ENCODE results near the gene ANKRD7. TPM values are rescaled to one million over a fixed set of nuclear protein-coding genes. Genes with fewer than 3 reads are reported as not detected.

Gene ANKRD7
- total RNA-seq, 2 donors from 2014 or later, result not detected

Other genes starting within 250 kb of the ANKRD7 start
- gene LSM8, start 40.5 kb upstream of the ANKRD7 start, total RNA-seq, result 10 to 100 TPM; 22.0 to 26.9 TPM